Hepatocyte (in vitro differentiated cells): ENCODE results near the gene TOR3A. TPM values are rescaled to one million over a fixed set of nuclear protein-coding genes. Genes with fewer than 3 reads are reported as not detected.
A peak's percentile ranks its signal among the peaks of the same experiment; 100 is the strongest.

Experiments used
- DNase-seq: peaks from one replicate; pipeline ENCODE4 v3.0.0-alpha.2; 2016; ENCODE audit warnings: low spot score
- H2AFZ ChIP-seq: fragments of 200-600 bp; sonication (generic); 2 replicates; pipeline ENCODE4 v1.6.0; 2016; ENCODE audit warnings: antibody characterized with exemption, mild to moderate bottlenecking
- H3K27ac ChIP-seq: fragments of 200-600 bp; sonication (generic); 2 replicates; pipeline ENCODE4 v1.5.1; 2016; ENCODE audit warnings: mild to moderate bottlenecking
- H3K27me3 ChIP-seq: fragments of 200-600 bp; sonication (generic); 2 replicates; pipeline ENCODE4 v1.6.1; 2016
- H3K36me3 ChIP-seq: fragments of 200-600 bp; sonication (generic); replicated peaks from 2 replicates; pipeline ENCODE4 v1.5.1; 2016; ENCODE audit warnings: low read depth; ENCODE audit not compliant: insufficient read depth
- H3K4me1 ChIP-seq: fragments of 200-600 bp; sonication (generic); 2 replicates; pipeline ENCODE4 v1.5.1; 2016; ENCODE audit warnings: mild to moderate bottlenecking, moderate library complexity; ENCODE audit not compliant: insufficient read depth
- H3K4me2 ChIP-seq: fragments of 200-600 bp; sonication (generic); 2 replicates; pipeline ENCODE4 v1.6.0; 2016
- H3K4me3 ChIP-seq: fragments of 200-600 bp; sonication (generic); 2 replicates; pipeline ENCODE4 v1.5.1; 2016; ENCODE audit warnings: mild to moderate bottlenecking
- H3K79me2 ChIP-seq: fragments of 200-600 bp; sonication (generic); 2 replicates; pipeline ENCODE4 v1.6.0; 2017; ENCODE audit warnings: mild to moderate bottlenecking
- H3K9me2 ChIP-seq: fragments of 200-600 bp; sonication (generic); replicated peaks from 2 replicates; pipeline ENCODE4 v1.6.0; 2017; ENCODE audit warnings: mild to moderate bottlenecking; ENCODE audit not compliant: insufficient read depth
- H3K9me3 ChIP-seq: fragments of 200-600 bp; sonication (generic); 2 replicates; pipeline ENCODE4 v1.5.1; 2016; ENCODE audit warnings: low read depth, mild to moderate bottlenecking
- H4K20me1 ChIP-seq: fragments of 200-600 bp; sonication (generic); 2 replicates; pipeline ENCODE4 v1.6.0; 2016; ENCODE audit warnings: mild to moderate bottlenecking; ENCODE audit not compliant: insufficient read depth, poor library complexity, severe bottlenecking
- CTCF ChIP-seq: fragments of 200-600 bp; sonication (generic); IDR thresholded peaks from 2 replicates; pipeline ENCODE4 v1.5.1; 2016; ENCODE audit warnings: antibody characterized with exemption, mild to moderate bottlenecking; ENCODE audit not compliant: poor library complexity
- EZH2 ChIP-seq: fragments of 200-600 bp; sonication (generic); IDR thresholded peaks from 2 replicates; pipeline ENCODE4 v1.6.1; 2016; ENCODE audit warnings: antibody characterized with exemption, mild to moderate bottlenecking, borderline replicate concordance
- EZH2phosphoT487 ChIP-seq: fragments of 200-600 bp; sonication (generic); IDR thresholded peaks from one replicate; pipeline ENCODE4 v1.6.1; 2018; ENCODE audit warnings: antibody characterized with exemption, mild to moderate bottlenecking, low read depth, moderate library complexity; ENCODE audit not compliant: unreplicated experiment, severe bottlenecking
- WGBS: methylation state at CpG from one replicate; pipeline ENCODE4 v1.1.6; 2016; ENCODE audit warnings: low lambda C conversion rate; ENCODE audit errors: missing lambda C conversion rate; 5-methylcytosine and 5-hydroxymethylcytosine counted together
- polyA plus RNA-seq: library from polyadenylated mRNA; unstranded; fragments of >200 nt; fragmentation: Nextera tagmentation; extraction: Ambion mirVana; gene quantifications from 2 replicates; pipeline ENCODE4 v1.2.1, GENCODE V29; 2016
- total RNA-seq: library from RNA; depleted of rRNA; stranded (reverse); fragments of >200 nt; gene quantifications from 2 replicates; pipeline ENCODE4 v1.2.3, GENCODE V29; 2014

TOR3A gene
- total and polyA plus RNA-seq, 2 experiments from 2014 or later: 20.3 to 21.3 TPM

- TF ChIP-seq EZH2phosphoT487: no peak
- TF ChIP-seq CTCF: no peak
- TF ChIP-seq EZH2: no peak
- Histone ChIP-seq H4K20me1 (no peaks in the 10 kb centered on the region), H3K4me1 (peaks cover 11% of the 10 kb centered on the region), H3K9me2 (no peaks in the 10 kb centered on the region), H3K36me3 (no peaks in the 10 kb centered on the region), H3K9me3 (no peaks in the 10 kb centered on the region), H3K4me2 (peak overlapping the region; percentile 23), H3K79me2 (peaks cover 49% of the 10 kb centered on the region), H3K27me3 (no peaks in the 10 kb centered on the region), H3K4me3 (no peak overlapping the region), H2AFZ (no peak overlapping the region), H3K27ac (peak overlapping the region; percentile 75)
- 72% methylated on average over 2 of the region's 2 CpGs for WGBS
- peak; percentile 69 for DNase-seq
Observed at GRCh38 chr1:179142889-179143299, 61.0 kb downstream of the TOR3A start.

- H3K79me2 ChIP-seq: peaks cover 48% of the 10 kb centered on the region
- H3K27ac ChIP-seq: peak overlapping the region; percentile 75
- 64% methylated on average over 3 of the region's 3 CpGs for WGBS
- no peaks in the 10 kb centered on the region for H3K27me3 ChIP-seq
- no peaks in the 10 kb centered on the region for H3K36me3 ChIP-seq
- no peaks in the 10 kb centered on the region for H3K9me3 ChIP-seq
- TF ChIP-seq CTCF: no peak
- no peak for TF ChIP-seq EZH2
- no peak for TF ChIP-seq EZH2phosphoT487
- DNase-seq: peak; percentile 23
- H3K4me3 ChIP-seq: no peak overlapping the region
- H4K20me1 ChIP-seq: no peaks in the 10 kb centered on the region
- peaks cover 11% of the 10 kb centered on the region for H3K4me1 ChIP-seq
- no peak overlapping the region for H2AFZ ChIP-seq
- H3K4me2 ChIP-seq: peak overlapping the region; percentile 23
- H3K9me2 ChIP-seq: no peaks in the 10 kb centered on the region
Observed at GRCh38 chr1:179143322-179143721, 61.5 kb downstream of the TOR3A start.

DNA sequence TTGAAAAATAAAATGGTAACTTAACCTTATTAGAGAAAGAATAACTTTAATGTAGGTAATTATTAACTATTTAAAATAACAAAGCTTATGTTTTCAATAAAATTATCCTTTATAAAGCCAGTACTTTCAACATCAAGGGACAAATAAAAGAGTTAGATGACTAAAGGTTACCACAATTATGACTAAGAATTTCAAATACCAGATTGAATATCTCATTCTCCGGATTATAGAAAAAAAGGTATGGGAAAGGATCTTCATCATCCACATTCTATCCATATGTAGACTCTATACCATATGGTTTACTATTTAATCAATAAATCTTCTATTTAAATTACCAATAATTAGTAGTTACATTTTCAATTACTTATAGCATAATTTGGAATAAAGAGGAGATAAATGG lies 62.8 kb downstream of the TOR3A start:
- H3K27ac ChIP-seq: no peak overlapping the region
- 95% methylated on average over 1 of the region's 1 CpG for WGBS
- TF ChIP-seq EZH2 (no peak), EZH2phosphoT487 (no peak), CTCF (no peak)
- H3K27me3 ChIP-seq: no peaks in the 10 kb centered on the region
- H3K9me2 ChIP-seq: no peaks in the 10 kb centered on the region
- H3K9me3 ChIP-seq: no peaks in the 10 kb centered on the region
- H3K79me2 ChIP-seq: peaks cover 52% of the 10 kb centered on the region
- no peak overlapping the region for H2AFZ ChIP-seq
- H3K36me3 ChIP-seq: no peaks in the 10 kb centered on the region
- H4K20me1 ChIP-seq: no peaks in the 10 kb centered on the region
- DNase-seq: no peak
- H3K4me2 ChIP-seq: no peak overlapping the region
- H3K4me1 ChIP-seq: peaks cover 11% of the 10 kb centered on the region
- H3K4me3 ChIP-seq: no peak overlapping the region

- Histone ChIP-seq H3K9me3 (no peaks in the 10 kb centered on the region), H3K27ac (no peak overlapping the region)
Observed at GRCh38 chr1:179145521-179145920, 63.7 kb downstream of the TOR3A start.

More at GRCh38 chr1:179145521-179145920, 63.7 kb downstream of the TOR3A start:
- no peaks in the 10 kb centered on the region for H4K20me1 ChIP-seq
- H3K79me2 ChIP-seq: peaks cover 52% of the 10 kb centered on the region
- H3K4me3 ChIP-seq: no peak overlapping the region
- H3K9me2 ChIP-seq: no peaks in the 10 kb centered on the region
- DNase-seq: no peak
- TF ChIP-seq EZH2: no peak
- no peak for TF ChIP-seq EZH2phosphoT487
- TF ChIP-seq CTCF: no peak
- H3K4me2 ChIP-seq: no peak overlapping the region
- 95% methylated on average over 3 of the region's 3 CpGs for WGBS
- no peak overlapping the region for H2AFZ ChIP-seq
- H3K4me1 ChIP-seq: peaks cover 11% of the 10 kb centered on the region
- H3K36me3 ChIP-seq: no peaks in the 10 kb centered on the region
- H3K27me3 ChIP-seq: no peaks in the 10 kb centered on the region
